Inferior parietal cortex (tissue), 1 donor: ENCODE results near the gene CPZ.

Experiments
- DNase-seq: peaks from one replicate; pipeline ENCODE4 v3.0.0-alpha.2; 2016; ENCODE audit errors: extremely low spot score

Gene CPZ

GRCh38 chr4:8592366-8593263 lies at the start of gene CPZ:
Gene CPZ, plus strand, starts transcription at chr4:8592765. Its CDS starts 69 bp downstream, at chr4:8592834.
- no peak for DNase-seq

- no peak for DNase-seq
These were observed 49.6 kb upstream of the CPZ start for GRCh38 chr4:8542776-8543525.

GRCh38 chr4:8543623-8544022 lies 48.9 kb upstream of the CPZ start:
- DNase-seq, result no peak

- no peak for DNase-seq
These were observed 48.3 kb upstream of the CPZ start for GRCh38 chr4:8544282-8544681.

- no peak for DNase-seq
These were observed 47.7 kb upstream of the CPZ start for GRCh38 chr4:8544741-8545438.

GRCh38 chr4:8545439-8545765 lies 47.2 kb upstream of the CPZ start:
- DNase-seq, result no peak

GRCh38 chr4:8546766-8547107 lies 45.8 kb upstream of the CPZ start:
- DNase-seq, result no peak

- no peak for DNase-seq
These were observed 45.3 kb upstream of the CPZ start for GRCh38 chr4:8547108-8547911.

- no peak for DNase-seq
These were observed 44.4 kb upstream of the CPZ start for GRCh38 chr4:8547912-8548730.

GRCh38 chr4:8548731-8549351 lies 43.7 kb upstream of the CPZ start:
- DNase-seq, result no peak

- DNase-seq, result no peak
These were observed 43.1 kb upstream of the CPZ start for GRCh38 chr4:8549352-8549931.

- no peak for DNase-seq
These were observed 41.9 kb upstream of the CPZ start for GRCh38 chr4:8550691-8551090.

- DNase-seq, result no peak
These were observed 40.5 kb upstream of the CPZ start for GRCh38 chr4:8552024-8552423.

GRCh38 chr4:8552581-8553205 lies 39.9 kb upstream of the CPZ start:
- DNase-seq, result no peak

- no peak for DNase-seq
These were observed 39.3 kb upstream of the CPZ start for GRCh38 chr4:8553216-8553615.

- no peak for DNase-seq
These were observed 38.6 kb upstream of the CPZ start for GRCh38 chr4:8553991-8554405.

GRCh38 chr4:8554555-8555100 lies 37.9 kb upstream of the CPZ start:
- DNase-seq, result no peak

- no peak for DNase-seq
These were observed 36.8 kb upstream of the CPZ start for GRCh38 chr4:8555716-8556115.
